Ascending aorta (tissue), 2 donors: ENCODE measurements around the gene PTPRK. TPM values are rescaled to one million over a fixed set of nuclear protein-coding genes. Genes with fewer than 3 reads are reported as not detected.

Experiments
- DNase-seq, 2 donors: peaks; one replicate each; pipeline ENCODE4 v3.0.0-alpha.2; 2019; ENCODE audit warnings: low spot score in 2 of 2
- H3K27ac ChIP-seq, 2 donors: fragments of 200-600 bp; sonication (generic); one replicate each; pipeline ENCODE4 v1.5.1; 2016 to 2017; ENCODE audit warnings: mild to moderate bottlenecking in 1 of 2
- H3K27me3 ChIP-seq: fragments of 200-600 bp; sonication (generic); one replicate; pipeline ENCODE4 v1.5.1; 2017
- H3K36me3 ChIP-seq, 2 donors: fragments of 200-600 bp; sonication (generic); one replicate each; pipeline ENCODE4 v1.5.1; 2016
- H3K4me1 ChIP-seq, 2 donors: fragments of 200-600 bp; sonication (generic); one replicate each; pipeline ENCODE4 v1.5.1; 2016 to 2017; ENCODE audit warnings: mild to moderate bottlenecking in 1 of 2
- H3K4me3 ChIP-seq, 2 donors: fragments of 200-600 bp; sonication (generic); one replicate each; pipeline ENCODE4 v1.5.1; 2016 to 2017; ENCODE audit warnings: mild to moderate bottlenecking in 1 of 2
- H3K9me3 ChIP-seq, 2 donors: fragments of 200-600 bp; sonication (generic); one replicate each; pipeline ENCODE4 v1.5.1; 2016
- CTCF ChIP-seq, 3 experiments: fragments of 200-600 bp in 2 of 3; fragments of 450-650 bp in 1 of 3; sonication (generic) in 2 of 3; IDR thresholded peaks; one replicate each; pipeline ENCODE4 v1.5.1; 2016 to 2019; ENCODE audit warnings: antibody characterized with exemption in 3 of 3, mild to moderate bottlenecking in 1 of 3, moderate library complexity in 1 of 3
- intact Hi-C: fragments of 100-400 bp; cut with DNase I; formaldehyde crosslinking; loops from one replicate; pipeline ENCODE4 v1.15.1; 2023
- total RNA-seq: library from RNA; depleted of rRNA; stranded (reverse); fragments of >200 nt; gene quantifications from one replicate; pipeline ENCODE4 v1.1.0, GENCODE V29; 2016

PTPRK gene
- total RNA-seq, 1 donor from 2014 or later, result 73.1 TPM

- DNase-seq, result no peak
- Histone ChIP-seq H3K4me3 (no peak overlapping the region), H3K36me3 (peaks cover 3 to 4% of the 10 kb centered on the region in 2 donors), H3K9me3 (no peaks in the 10 kb centered on the region), H3K27me3 (no peaks in the 10 kb centered on the region), H3K4me1 (no peaks in the 10 kb centered on the region), H3K27ac (no peak overlapping the region)
- TF ChIP-seq CTCF (IDR thresholded peaks at IDR 0.05), result no peak
- intact Hi-C loops, result no loop called here
Observed at GRCh38 chr6:128069188-128069587, 451.2 kb downstream of the PTPRK start.

GRCh38 chr6:128068119-128068479 is 452.3 kb downstream of the PTPRK start:
- Histone ChIP-seq H3K4me1 (no peaks in the 10 kb centered on the region), H3K27me3 (no peaks in the 10 kb centered on the region), H3K27ac (no peak overlapping the region), H3K9me3 (no peaks in the 10 kb centered on the region), H3K4me3 (no peak overlapping the region), H3K36me3 (peaks cover 3 to 4% of the 10 kb centered on the region in 2 donors)
- no peak for TF ChIP-seq CTCF (IDR thresholded peaks at IDR 0.05)
- intact Hi-C loops, result no loop called here
- no peak for DNase-seq

GRCh38 chr6:128067446-128068118 is 452.8 kb downstream of the PTPRK start:
- Histone ChIP-seq H3K4me3 (no peak overlapping the region), H3K36me3 (peaks cover 3 to 4% of the 10 kb centered on the region in 2 donors), H3K9me3 (no peaks in the 10 kb centered on the region), H3K4me1 (no peaks in the 10 kb centered on the region), H3K27me3 (no peaks in the 10 kb centered on the region), H3K27ac (no peak overlapping the region)
- intact Hi-C loops, result no loop called here
- TF ChIP-seq CTCF (IDR thresholded peaks at IDR 0.05), result no peak
- DNase-seq, result no peak

- no peak for DNase-seq
- intact Hi-C loops, result no loop called here
- TF ChIP-seq CTCF (IDR thresholded peaks at IDR 0.05), result no peak
- Histone ChIP-seq H3K4me3 (no peak overlapping the region), H3K27me3 (no peaks in the 10 kb centered on the region), H3K9me3 (no peaks in the 10 kb centered on the region), H3K27ac (no peak overlapping the region), H3K4me1 (no peaks in the 10 kb centered on the region), H3K36me3 (peaks cover 3 to 4% of the 10 kb centered on the region in 2 donors)
Observed at GRCh38 chr6:128065072-128065471, 455.3 kb downstream of the PTPRK start.

GRCh38 chr6:128064540-128064895 is 455.9 kb downstream of the PTPRK start:
- intact Hi-C loops, result no loop called here
- Histone ChIP-seq H3K27ac (no peak overlapping the region), H3K4me3 (no peak overlapping the region), H3K4me1 (no peaks in the 10 kb centered on the region), H3K27me3 (no peaks in the 10 kb centered on the region), H3K36me3 (peaks cover 3 to 4% of the 10 kb centered on the region in 2 donors), H3K9me3 (no peaks in the 10 kb centered on the region)
- DNase-seq, result no peak
- TF ChIP-seq CTCF (IDR thresholded peaks at IDR 0.05), result no peak
